SU-DHL-6 (cell line): ENCODE data around the gene PLA2G2C.

Experiments
- H2AFZ ChIP-seq: fragments of 200-600 bp; sonication (generic); 2 replicates; pipeline ENCODE4 v1.6.1; 2014; ENCODE audit warnings: low read depth, mild to moderate bottlenecking, moderate library complexity, mixed read lengths, antibody characterized with exemption, low read length; ENCODE audit not compliant: severe bottlenecking
- H3F3A ChIP-seq: fragments of 200-600 bp; shearing (Covaris generic); 2 replicates; pipeline ENCODE4 v1.6.0; 2016; ENCODE audit warnings: antibody characterized with exemption, mild to moderate bottlenecking; ENCODE audit not compliant: insufficient read depth
- H3K27ac ChIP-seq: fragments of 200-600 bp; sonication (generic); 2 replicates; pipeline ENCODE4 v1.5.1; 2016; ENCODE audit warnings: low read depth, mild to moderate bottlenecking, low read length, moderate library complexity, mixed read lengths
- H3K27me3 ChIP-seq: fragments of 200-600 bp; sonication (generic), shearing (Covaris generic); 2 replicates; pipeline ENCODE4 v1.6.0; 2014; ENCODE audit warnings: mild to moderate bottlenecking, low read length
- H3K36me3 ChIP-seq: fragments of 200-600 bp; sonication (generic); 2 replicates; pipeline ENCODE4 v1.6.1; 2014; ENCODE audit warnings: mild to moderate bottlenecking, low read length, mixed read lengths
- H3K4me2 ChIP-seq: fragments of 300-600, 200-600 bp; shearing (Covaris generic), sonication (generic); 2 replicates; pipeline ENCODE4 v1.6.0; 2014; ENCODE audit warnings: low read length, low read depth, mild to moderate bottlenecking; ENCODE audit not compliant: poor library complexity, severe bottlenecking
- H3K4me3 ChIP-seq: fragments of 200-600 bp; sonication (generic); 2 replicates; pipeline ENCODE4 v1.5.1; 2014; ENCODE audit warnings: antibody characterized with exemption, low read length, mild to moderate bottlenecking, mixed read lengths; ENCODE audit not compliant: insufficient read depth, poor library complexity, severe bottlenecking
- H3K79me2 ChIP-seq: fragments of 200-600 bp; sonication (generic); 2 replicates; pipeline ENCODE4 v1.6.1; 2014; ENCODE audit warnings: mild to moderate bottlenecking, low read length, moderate library complexity; ENCODE audit not compliant: insufficient read depth
- H3K9ac ChIP-seq: fragments of 200-600 bp; sonication (generic); 2 replicates; pipeline ENCODE4 v1.7.0; 2014; ENCODE audit warnings: mild to moderate bottlenecking, low read length
- H3K9me2 ChIP-seq: fragments of 200-600 bp; sonication (generic); replicated peaks from 2 replicates; pipeline ENCODE4 v1.6.1; 2014; ENCODE audit warnings: low read length; ENCODE audit not compliant: insufficient read depth
- H3K9me3 ChIP-seq: fragments of 200-600 bp; sonication (generic); 2 replicates; pipeline ENCODE4 v1.6.1; 2014; ENCODE audit warnings: low read length, mixed read lengths; ENCODE audit not compliant: insufficient read depth
- H4K20me1 ChIP-seq: fragments of 200-600 bp; sonication (generic); 2 replicates; pipeline ENCODE4 v1.6.1; 2014; ENCODE audit warnings: low read depth, mild to moderate bottlenecking, antibody characterized with exemption, low read length, moderate library complexity, mixed read lengths
- CTCF ChIP-seq: fragments of 200-600 bp; sonication (generic); IDR thresholded peaks from one replicate; pipeline ENCODE4 v1.5.1; 2017; ENCODE audit warnings: antibody characterized with exemption, mild to moderate bottlenecking, low read length, moderate library complexity; ENCODE audit not compliant: insufficient read depth, poor library complexity, severe bottlenecking
- EZH2phosphoT487 ChIP-seq: fragments of 200-600 bp; sonication (generic), shearing (Covaris generic); conservative IDR thresholded peaks from 2 replicates; pipeline ENCODE4 v1.6.1; 2018; ENCODE audit warnings: mild to moderate bottlenecking, antibody characterized with exemption, low read length, moderate library complexity, mixed read lengths

Gene PLA2G2C

GRCh38 chr1:20227704-20228103 lies 41.4 kb upstream of the PLA2G2C start:
- H4K20me1 ChIP-seq, result no peaks in the 10 kb centered on the region
- no peak overlapping the region for H3K4me3 ChIP-seq
- no peaks in the 10 kb centered on the region for H3K36me3 ChIP-seq
- no peaks in the 10 kb centered on the region for H3K79me2 ChIP-seq
- H3K9me2 ChIP-seq, result no peaks in the 10 kb centered on the region
- H3F3A ChIP-seq, result no peaks in the 10 kb centered on the region
- H3K27ac ChIP-seq, result no peak overlapping the region
- no peak overlapping the region for H3K4me2 ChIP-seq
- H3K9me3 ChIP-seq, result no peaks in the 10 kb centered on the region
- H2AFZ ChIP-seq, result no peak overlapping the region
- H3K9ac ChIP-seq, result no peak overlapping the region
- TF ChIP-seq CTCF, result no peak
- TF ChIP-seq EZH2phosphoT487, result no peak
- H3K27me3 ChIP-seq, result no peaks in the 10 kb centered on the region

GRCh38 chr1:20224546-20224945 lies 38.2 kb upstream of the PLA2G2C start:
- Histone ChIP-seq H3K9me3 (no peaks in the 10 kb centered on the region), H3F3A (no peaks in the 10 kb centered on the region), H3K27ac (no peak overlapping the region), H3K4me2 (no peak overlapping the region), H3K79me2 (no peaks in the 10 kb centered on the region), H3K27me3 (no peaks in the 10 kb centered on the region), H3K9me2 (no peaks in the 10 kb centered on the region), H3K4me3 (no peak overlapping the region), H2AFZ (no peak overlapping the region), H4K20me1 (no peaks in the 10 kb centered on the region), H3K36me3 (no peaks in the 10 kb centered on the region), H3K9ac (no peak overlapping the region)
- TF ChIP-seq CTCF (no peak), EZH2phosphoT487 (no peak)

GRCh38 chr1:20223551-20224419 lies 37.5 kb upstream of the PLA2G2C start:
- no peaks in the 10 kb centered on the region for H3K79me2 ChIP-seq
- H2AFZ ChIP-seq, result no peak overlapping the region
- H3K36me3 ChIP-seq, result no peaks in the 10 kb centered on the region
- TF ChIP-seq EZH2phosphoT487 (no peak), CTCF (no peak)
- no peaks in the 10 kb centered on the region for H3K27me3 ChIP-seq
- no peaks in the 10 kb centered on the region for H4K20me1 ChIP-seq
- no peak overlapping the region for H3K27ac ChIP-seq
- H3F3A ChIP-seq, result no peaks in the 10 kb centered on the region
- H3K4me2 ChIP-seq, result no peak overlapping the region
- no peak overlapping the region for H3K4me3 ChIP-seq
- H3K9me2 ChIP-seq, result no peaks in the 10 kb centered on the region
- no peak overlapping the region for H3K9ac ChIP-seq
- H3K9me3 ChIP-seq, result no peaks in the 10 kb centered on the region
